ENCODE data around the gene ECEL1. TPM values are rescaled to one million over a fixed set of nuclear protein-coding genes. Genes with fewer than 3 reads are reported as not detected.
A peak's percentile ranks its signal among the peaks of the same experiment; 100 is the strongest.
"Not testable (repeated sequence)": the region's sequence is repeated elsewhere in the genome, so short reads cannot be mapped to it uniquely, and the experiment has no call there.

The ECEL1 gene
- total RNA-seq, 4 donors from 2014 or later: not detected

DNA sequence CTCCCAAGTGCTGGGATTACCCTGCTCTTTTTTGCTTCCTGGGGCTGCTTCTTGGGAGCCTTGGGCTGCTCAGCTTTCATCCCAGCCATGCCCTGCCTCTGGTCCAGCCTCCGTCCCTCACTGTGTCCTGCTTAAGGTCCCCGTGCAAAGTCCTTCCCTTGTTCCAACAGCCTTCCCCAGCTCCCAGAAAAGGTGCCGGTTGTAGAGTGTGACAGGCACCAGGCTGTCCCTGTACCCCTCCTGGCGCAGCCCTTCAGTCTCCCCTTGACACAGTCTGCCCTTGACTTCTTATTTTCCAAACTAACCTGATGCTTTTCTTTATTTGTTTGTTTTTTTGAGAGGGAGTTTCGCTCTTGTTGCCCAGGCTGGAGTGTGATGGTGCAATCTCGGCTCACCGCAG, 51.8 kb downstream of the ECEL1 start:
- Histone ChIP-seq H3K4me3 (no peak overlapping the region), H3K27me3 (no peaks in the 10 kb centered on the region), H3K4me1 (no peaks in the 10 kb centered on the region), H3K27ac (no peak overlapping the region), H3K36me3 (no peaks in the 10 kb centered on the region), H3K9me3 (no peaks in the 10 kb centered on the region)
- TF ChIP-seq POLR2A (IDR thresholded peaks at IDR 0.05): no peak
- TF ChIP-seq, protein P1, sequence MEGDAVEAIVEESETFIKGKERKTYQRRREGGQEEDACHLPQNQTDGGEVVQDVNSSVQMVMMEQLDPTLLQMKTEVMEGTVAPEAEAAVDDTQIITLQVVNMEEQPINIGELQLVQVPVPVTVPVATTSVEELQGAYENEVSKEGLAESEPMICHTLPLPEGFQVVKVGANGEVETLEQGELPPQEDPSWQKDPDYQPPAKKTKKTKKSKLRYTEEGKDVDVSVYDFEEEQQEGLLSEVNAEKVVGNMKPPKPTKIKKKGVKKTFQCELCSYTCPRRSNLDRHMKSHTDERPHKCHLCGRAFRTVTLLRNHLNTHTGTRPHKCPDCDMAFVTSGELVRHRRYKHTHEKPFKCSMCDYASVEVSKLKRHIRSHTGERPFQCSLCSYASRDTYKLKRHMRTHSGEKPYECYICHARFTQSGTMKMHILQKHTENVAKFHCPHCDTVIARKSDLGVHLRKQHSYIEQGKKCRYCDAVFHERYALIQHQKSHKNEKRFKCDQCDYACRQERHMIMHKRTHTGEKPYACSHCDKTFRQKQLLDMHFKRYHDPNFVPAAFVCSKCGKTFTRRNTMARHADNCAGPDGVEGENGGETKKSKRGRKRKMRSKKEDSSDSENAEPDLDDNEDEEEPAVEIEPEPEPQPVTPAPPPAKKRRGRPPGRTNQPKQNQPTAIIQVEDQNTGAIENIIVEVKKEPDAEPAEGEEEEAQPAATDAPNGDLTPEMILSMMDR (IDR thresholded peaks at IDR 0.05): no peak
- DNase-seq: peak in 1 of 3 donors; percentile 10

DNA sequence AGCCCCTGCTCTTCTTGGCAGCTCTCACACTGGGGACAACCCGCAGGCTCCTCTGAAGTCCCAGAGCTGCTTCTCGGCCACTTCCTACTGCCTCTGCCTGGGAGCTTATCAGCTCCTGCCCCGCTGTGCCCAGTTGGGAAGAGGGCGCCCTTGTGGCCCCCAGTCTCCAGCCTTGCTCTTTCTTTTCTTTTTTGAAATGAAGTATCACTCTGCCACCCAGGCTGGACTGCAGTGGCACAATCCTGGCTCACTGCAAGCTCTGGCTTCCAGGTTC, 52.3 kb downstream of the ECEL1 start:
- TF ChIP-seq POLR2A (IDR thresholded peaks at IDR 0.05): no peak
- Histone ChIP-seq H3K4me3 (no peak overlapping the region), H3K9me3 (no peaks in the 10 kb centered on the region), H3K36me3 (no peaks in the 10 kb centered on the region), H3K4me1 (no peaks in the 10 kb centered on the region), H3K27ac (no peak overlapping the region), H3K27me3 (no peaks in the 10 kb centered on the region)
- peak in 1 of 3 donors; percentile 31 for DNase-seq

DNA sequence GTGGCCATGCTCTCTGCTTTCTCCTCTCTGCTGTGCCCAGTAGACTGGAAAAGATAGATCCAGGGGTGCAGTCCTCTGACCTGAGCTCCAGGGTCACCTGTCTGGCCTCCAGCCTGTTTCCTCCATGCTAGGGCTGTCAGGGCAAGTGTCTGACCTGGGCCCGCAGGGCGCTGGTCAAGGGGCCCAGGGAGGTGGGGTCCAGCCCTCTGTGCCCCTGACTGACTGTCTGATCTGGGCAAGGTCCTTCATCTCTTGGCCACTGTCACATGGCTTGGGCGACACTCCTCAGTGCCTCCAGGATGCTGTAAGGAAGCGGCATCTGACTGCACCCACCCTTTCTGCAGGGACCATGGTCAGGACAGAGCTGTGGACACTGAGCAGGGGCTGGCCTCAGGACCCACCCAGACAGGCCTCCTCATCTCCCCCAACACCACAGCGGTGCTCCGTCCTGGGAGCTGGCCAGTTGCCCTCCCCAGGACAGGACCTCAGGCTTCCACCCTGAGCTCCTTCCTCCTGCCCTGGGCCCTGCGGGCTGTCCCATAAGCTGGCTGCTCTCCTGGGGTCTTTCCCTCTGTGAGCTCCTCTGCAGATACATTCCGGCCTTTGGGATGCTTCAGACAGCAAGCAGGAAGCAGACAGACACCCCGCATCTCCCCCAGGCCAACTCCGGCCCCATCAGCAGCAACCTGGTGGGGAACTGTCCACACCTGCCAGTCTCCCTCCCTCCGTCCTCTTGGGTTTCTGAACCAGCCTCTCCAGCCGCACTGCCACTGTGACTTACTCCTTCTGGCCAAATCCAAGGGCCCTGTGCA, 52.9 kb downstream of the ECEL1 start:
- no peaks in the 10 kb centered on the region for H3K36me3 ChIP-seq
- TF ChIP-seq, protein P1 (IDR thresholded peaks at IDR 0.05): no peak
- TF ChIP-seq POLR2A (IDR thresholded peaks at IDR 0.05): no peak
- H3K4me3 ChIP-seq: no peak overlapping the region
- no peaks in the 10 kb centered on the region for H3K27me3 ChIP-seq
- H3K9me3 ChIP-seq: no peaks in the 10 kb centered on the region
- no peaks in the 10 kb centered on the region for H3K4me1 ChIP-seq
- peak in 1 of 3 donors; percentile 26 for DNase-seq
- H3K27ac ChIP-seq: no peak overlapping the region

DNA sequence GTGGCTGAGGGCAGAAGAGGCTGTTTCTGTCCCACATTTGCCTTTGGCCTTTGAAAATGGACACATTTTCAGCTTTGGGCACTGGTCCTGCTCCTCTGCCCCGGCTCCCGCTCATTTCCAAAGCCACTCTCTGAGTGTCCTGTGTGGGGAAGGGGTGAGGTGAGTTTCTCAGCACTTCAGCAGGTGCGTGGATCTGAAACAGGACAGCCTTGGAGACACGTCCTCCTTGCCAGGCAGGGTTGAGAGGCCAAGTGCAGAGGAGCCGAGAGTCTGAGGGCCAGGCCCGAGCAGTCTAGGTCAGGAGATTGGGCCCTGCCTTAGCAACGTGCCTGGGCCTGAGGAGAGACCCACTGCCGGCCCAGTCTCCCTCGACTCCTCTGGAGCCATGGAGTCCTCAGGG, 53.5 kb downstream of the ECEL1 start:
- Histone ChIP-seq H3K27me3 (no peaks in the 10 kb centered on the region), H3K4me3 (no peak overlapping the region), H3K27ac (no peak overlapping the region), H3K4me1 (no peaks in the 10 kb centered on the region), H3K9me3 (no peaks in the 10 kb centered on the region), H3K36me3 (no peaks in the 10 kb centered on the region)
- TF ChIP-seq, protein P1 (IDR thresholded peaks at IDR 0.05): no peak
- TF ChIP-seq POLR2A (IDR thresholded peaks at IDR 0.05): no peak
- DNase-seq: no peak

DNA sequence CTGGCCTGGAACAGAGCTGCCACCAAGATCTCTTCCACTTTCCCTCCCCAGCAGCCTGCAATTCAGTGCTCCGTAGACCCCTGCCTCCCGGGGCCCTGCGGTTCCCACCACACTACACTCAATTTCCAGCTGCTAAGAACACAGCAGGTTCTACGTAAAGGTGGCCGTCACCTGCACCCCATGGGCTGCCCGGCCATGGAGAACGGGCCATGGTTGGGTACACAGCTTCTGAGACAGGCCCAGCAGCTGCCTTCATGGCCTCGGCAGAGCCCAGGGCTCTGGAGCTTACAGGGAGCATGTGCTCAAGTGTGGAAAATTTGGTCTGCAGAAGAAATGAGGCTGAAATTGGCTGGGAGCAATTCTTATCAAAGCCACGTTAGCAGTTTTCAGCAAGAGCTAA, 54.0 kb downstream of the ECEL1 start:
- H3K27me3 ChIP-seq, H3K27ac ChIP-seq, H3K36me3 ChIP-seq, H3K4me3 ChIP-seq, H3K9me3 ChIP-seq, H3K4me1 ChIP-seq: not testable (repeated sequence)
- DNase-seq: peak in 1 of 3 donors; percentile 17

DNA sequence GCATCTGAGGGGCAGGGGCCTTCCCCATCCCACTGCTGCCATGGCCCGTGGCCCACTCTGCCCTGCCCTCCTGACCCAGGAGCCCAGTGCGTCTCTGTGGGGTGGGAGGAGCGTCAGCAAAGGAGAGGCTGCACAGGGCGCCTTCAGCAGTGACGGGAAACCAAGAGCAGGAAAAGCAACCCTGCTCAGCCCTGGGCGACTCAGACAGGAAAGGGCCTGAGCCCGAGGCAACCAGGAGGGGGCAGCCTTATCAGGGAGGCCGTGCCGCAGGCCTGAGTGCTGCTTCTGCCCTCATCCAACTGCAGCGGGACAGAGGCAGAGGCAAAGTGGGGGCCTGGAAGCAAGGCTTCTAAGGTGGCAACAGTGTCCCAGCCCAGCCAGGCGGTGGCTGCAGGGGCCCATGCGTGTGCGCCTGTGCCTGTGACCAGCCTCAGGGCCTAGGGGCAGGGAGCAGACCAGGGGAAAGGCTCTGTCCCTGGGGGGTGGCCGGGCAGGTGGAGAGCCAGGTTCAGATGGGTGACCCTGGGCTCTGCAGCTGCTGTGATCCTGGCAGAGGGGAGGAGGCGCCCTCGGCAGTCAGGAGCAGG, 54.9 kb downstream of the ECEL1 start:
- TF ChIP-seq, protein P1 (IDR thresholded peaks at IDR 0.05): peak in 1 of 6 experiments; percentile 7
- no peak for TF ChIP-seq POLR2A (IDR thresholded peaks at IDR 0.05)
- Histone ChIP-seq H3K36me3 (no peaks in the 10 kb centered on the region), H3K9me3 (no peaks in the 10 kb centered on the region), H3K4me1 (no peaks in the 10 kb centered on the region), H3K27ac (no peak overlapping the region), H3K27me3 (no peaks in the 10 kb centered on the region), H3K4me3 (no peak overlapping the region)
- peak in 1 of 3 donors; percentile 42 for DNase-seq

Data from Peyer's patch (tissue), 4 donors.